ENCODE results near the gene YIPF3.
"Not testable (repeated sequence)": the region's sequence is repeated elsewhere in the genome, so short reads cannot be mapped to it uniquely, and the experiment has no call there.

YIPF3 gene

GRCh38 chr6:43493230-43493629 lies 23.5 kb downstream of the YIPF3 start:
- DNase-seq (ENCODE audit: low read depth in 2 of 2) = no peak

- DNase-seq (ENCODE audit: low read depth in 2 of 2) = no peak
Observed at GRCh38 chr6:43492673-43493072, 24.1 kb downstream of the YIPF3 start.

GRCh38 chr6:43491750-43492661 lies 24.7 kb downstream of the YIPF3 start:
- no peak for DNase-seq (ENCODE audit: low read depth in 2 of 2)

- no peak for DNase-seq (ENCODE audit: low read depth in 2 of 2)
Observed at GRCh38 chr6:43490523-43490939, 26.2 kb downstream of the YIPF3 start.

- DNase-seq (ENCODE audit: low read depth in 2 of 2) = no peak
Observed at GRCh38 chr6:43489277-43490072, 27.3 kb downstream of the YIPF3 start.

GRCh38 chr6:43488667-43489276 lies 28.0 kb downstream of the YIPF3 start:
- DNase-seq (ENCODE audit: low read depth in 2 of 2) = no peak

- DNase-seq (ENCODE audit: low read depth in 2 of 2) = no peak
Observed at GRCh38 chr6:43481591-43482236, 35.0 kb downstream of the YIPF3 start.

- DNase-seq (ENCODE audit: low read depth in 2 of 2) = no peak
Observed at GRCh38 chr6:43481075-43481474, 35.7 kb downstream of the YIPF3 start.

GRCh38 chr6:43478008-43478372 lies 38.7 kb downstream of the YIPF3 start:
- no peak for DNase-seq (ENCODE audit: low read depth in 2 of 2)

DNA sequence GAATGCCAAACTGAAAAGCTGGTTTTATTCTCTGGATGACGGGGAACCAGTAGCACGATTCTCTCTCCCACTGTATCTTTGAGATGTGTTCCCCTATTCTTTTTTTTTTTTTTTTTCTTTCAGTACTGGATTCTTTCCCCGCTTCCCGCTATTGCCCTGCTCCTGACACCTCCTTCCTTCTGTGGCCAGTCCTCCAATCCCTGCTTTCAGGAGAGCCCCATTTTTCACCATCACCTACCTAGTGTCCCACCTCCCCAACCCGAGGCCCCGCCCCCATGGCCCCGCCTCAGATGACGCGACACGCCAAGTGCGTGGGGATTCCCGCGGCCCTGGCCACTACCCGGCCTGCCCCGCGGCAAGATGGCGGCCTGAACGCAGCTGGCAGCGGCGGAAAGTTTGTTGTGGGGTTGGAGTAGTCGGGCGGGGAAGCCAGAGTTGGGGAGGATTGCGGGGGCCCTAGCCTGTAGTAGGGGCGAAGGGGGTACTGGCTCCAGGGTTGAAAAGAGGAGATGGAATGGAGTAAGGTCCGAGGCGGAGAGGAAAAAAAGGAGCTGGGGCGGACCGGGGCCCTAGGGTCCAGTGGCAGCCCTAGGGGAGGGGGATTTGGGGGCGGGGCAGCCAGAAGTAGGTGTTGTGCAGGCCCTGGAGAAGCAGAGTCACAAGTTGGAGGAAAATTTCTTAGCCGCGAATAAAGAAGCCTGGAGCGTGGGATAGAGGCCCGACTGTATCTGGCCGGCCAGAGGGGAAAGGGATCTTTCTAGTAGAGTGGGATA lies 39.3 kb downstream of the YIPF3 start, which contains the start of gene TJAP1:
TJAP1 (plus strand) TSS at position 336 of the 773 bp plus-strand sequence. CDS start 21,432 bp downstream, outside the sequence.
- peak; percentile 96 to 98 for DNase-seq (ENCODE audit: low read depth in 2 of 2)

GRCh38 chr6:43476746-43477145 lies 40.0 kb downstream of the YIPF3 start:
- no peak for DNase-seq (ENCODE audit: low read depth in 2 of 2)

DNA sequence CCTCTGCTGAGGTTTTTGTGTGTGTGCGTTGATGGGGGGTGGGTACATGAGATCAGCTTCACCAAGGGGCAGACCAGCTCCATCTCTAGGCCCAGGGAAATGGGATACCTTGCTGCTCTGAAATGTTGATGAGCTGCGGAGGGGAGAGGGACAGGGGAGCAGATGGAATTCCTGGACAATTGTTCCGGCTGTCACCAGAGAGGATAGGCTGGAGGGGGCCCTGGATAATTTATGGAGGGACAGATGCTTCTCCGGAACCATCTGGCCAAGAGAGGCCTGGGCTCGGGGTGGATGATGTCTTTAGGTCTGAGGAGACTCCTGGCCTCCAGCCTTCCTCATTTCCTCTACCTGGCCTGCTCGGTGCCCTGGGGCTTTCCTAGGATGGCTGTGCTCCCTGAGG lies 41.2 kb downstream of the YIPF3 start:
- no peak for DNase-seq (ENCODE audit: low read depth in 2 of 2)

DNA sequence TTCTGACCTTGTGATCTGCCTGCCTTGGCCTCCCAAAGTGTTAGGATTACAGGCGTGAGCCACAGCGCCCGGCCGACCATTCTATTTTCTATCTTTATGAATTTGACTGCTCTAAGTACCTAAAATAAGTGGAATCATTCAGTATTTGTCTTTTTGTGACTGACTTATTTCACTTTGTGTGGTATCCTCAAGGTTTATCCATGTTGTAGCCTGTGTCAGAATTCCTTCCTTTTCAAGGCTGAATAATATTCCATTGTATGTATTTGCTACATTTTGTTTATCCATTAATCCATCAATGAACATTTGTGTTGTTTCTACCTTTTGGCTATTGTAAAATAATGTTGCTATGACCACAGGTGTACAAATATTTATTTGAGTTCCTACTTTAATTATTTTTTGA lies 44.2 kb downstream of the YIPF3 start:
- DNase-seq (ENCODE audit: low read depth in 2 of 2) = no peak

DNA sequence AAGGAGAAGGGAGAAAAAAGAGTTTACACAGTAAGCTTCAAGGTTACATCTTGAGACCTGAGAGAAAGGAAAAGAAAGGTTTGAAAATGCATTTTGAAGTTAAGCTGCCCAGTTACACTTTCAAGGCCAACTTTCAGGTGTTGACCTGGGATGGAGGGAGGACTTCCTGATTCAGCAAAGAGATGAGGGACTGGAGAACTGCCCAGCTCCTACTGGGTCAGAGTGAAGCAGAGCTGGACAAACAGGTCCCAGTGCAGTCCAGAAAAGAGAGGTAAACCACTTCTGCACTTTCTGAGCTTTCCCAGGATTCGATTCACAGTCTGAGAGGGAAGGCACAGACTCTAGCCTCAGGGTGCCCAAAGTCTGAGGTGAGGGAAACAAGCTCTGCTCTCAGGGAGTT lies 45.3 kb downstream of the YIPF3 start:
- no peak for DNase-seq (ENCODE audit: low read depth in 2 of 2)

DNA sequence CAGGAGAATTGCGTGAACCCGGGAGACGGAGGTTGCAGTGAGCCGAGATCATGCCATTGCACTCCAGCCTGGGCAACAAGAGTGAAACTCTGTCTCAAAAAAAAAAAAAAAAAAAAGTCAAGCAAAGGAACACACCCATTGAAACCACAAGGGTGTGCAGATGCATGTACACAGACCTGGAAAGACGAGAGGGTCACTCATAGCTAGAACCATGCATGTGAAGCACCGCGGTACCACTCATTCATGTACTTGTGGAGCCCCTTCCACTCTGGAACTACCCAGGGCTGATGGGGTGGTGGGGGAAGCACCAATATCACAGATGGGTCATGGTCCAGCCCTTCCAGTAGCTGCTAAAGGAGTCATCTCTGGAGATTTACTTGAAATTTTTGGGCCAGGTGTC lies 46.8 kb downstream of the YIPF3 start:
- no peak for DNase-seq (ENCODE audit: low read depth in 2 of 2)

- DNase-seq (ENCODE audit: low read depth in 2 of 2) = no peak
Observed at GRCh38 chr6:43468748-43469681, 47.7 kb downstream of the YIPF3 start.

DNA sequence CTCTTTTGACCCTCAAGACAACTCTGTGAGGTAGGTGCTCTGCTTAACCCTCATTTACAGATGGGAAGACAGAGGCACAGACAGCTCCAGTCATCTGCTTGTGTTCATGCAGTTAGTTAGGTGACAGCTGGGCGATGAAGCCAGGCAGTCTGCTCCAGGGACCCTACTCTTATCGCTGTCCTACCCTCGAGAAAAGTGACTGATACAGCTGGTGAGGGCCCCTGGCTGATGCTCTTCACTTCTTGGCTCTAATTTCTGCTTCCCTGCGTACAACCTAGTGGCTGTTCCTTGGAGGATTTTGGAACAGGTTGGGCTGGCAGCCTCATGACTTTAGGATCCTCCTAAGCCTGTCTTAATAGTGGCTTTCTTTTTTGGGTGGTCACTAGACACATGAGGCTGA lies 48.5 kb downstream of the YIPF3 start:
- DNase-seq (ENCODE audit: low read depth in 2 of 2) = no peak

DNA sequence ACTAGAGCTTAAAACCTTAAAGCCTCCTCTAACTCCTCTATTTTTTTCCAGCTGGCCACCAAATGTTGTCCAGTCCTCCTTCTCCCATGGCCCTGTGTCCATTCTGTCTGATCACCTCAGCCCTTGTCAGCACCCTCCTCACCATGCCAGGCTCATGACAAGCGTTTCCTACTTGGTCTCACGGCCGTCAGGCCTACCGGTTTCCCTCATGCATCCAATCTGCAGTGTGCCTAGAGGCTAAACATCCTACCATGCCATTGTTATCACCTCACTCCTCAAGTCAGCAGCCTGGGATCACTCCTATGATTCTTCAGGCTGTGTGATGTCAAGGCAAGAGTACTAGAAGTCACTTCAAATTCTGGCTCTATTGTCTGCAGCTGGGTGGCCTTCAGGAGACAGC lies 49.0 kb downstream of the YIPF3 start:
- no peak for DNase-seq (ENCODE audit: low read depth in 2 of 2)

- DNase-seq (ENCODE audit: low read depth in 2 of 2) = not testable (repeated sequence)
Observed at GRCh38 chr6:43467265-43467664, 49.5 kb downstream of the YIPF3 start.

- DNase-seq (ENCODE audit: low read depth in 2 of 2) = no peak
Observed at GRCh38 chr6:43465948-43466347, 50.8 kb downstream of the YIPF3 start.
